Right lobe of liver (tissue), 4 donors: ENCODE measurements around the gene POC1A.
A peak's percentile ranks its signal among the peaks of the same experiment; 100 is the strongest.

ENCODE experiments used
- CTCF ChIP-seq, 4 donors: fragments of 200-600 bp in 3 of 4; fragments of 450-650 bp in 1 of 4; IDR thresholded peaks; one replicate each; pipeline versions ENCODE4 v1.5.1 to v1.8.0; 2016 to 2022; ENCODE audit warnings: antibody characterized with exemption in 4 of 4, mild to moderate bottlenecking in 2 of 4
- POLR2A ChIP-seq: fragments of 450-650 bp; IDR thresholded peaks from one replicate; pipeline ENCODE4 v1.6.1; 2017; ENCODE audit warnings: antibody characterized with exemption, mild to moderate bottlenecking
- donor health status: DM: no; HTN: no; CAD: no.
- donor health status: DM: no; HTN: no; CAD: no.
- donor health status: DM: no; HTN: yes; CAD: no.

DNA sequence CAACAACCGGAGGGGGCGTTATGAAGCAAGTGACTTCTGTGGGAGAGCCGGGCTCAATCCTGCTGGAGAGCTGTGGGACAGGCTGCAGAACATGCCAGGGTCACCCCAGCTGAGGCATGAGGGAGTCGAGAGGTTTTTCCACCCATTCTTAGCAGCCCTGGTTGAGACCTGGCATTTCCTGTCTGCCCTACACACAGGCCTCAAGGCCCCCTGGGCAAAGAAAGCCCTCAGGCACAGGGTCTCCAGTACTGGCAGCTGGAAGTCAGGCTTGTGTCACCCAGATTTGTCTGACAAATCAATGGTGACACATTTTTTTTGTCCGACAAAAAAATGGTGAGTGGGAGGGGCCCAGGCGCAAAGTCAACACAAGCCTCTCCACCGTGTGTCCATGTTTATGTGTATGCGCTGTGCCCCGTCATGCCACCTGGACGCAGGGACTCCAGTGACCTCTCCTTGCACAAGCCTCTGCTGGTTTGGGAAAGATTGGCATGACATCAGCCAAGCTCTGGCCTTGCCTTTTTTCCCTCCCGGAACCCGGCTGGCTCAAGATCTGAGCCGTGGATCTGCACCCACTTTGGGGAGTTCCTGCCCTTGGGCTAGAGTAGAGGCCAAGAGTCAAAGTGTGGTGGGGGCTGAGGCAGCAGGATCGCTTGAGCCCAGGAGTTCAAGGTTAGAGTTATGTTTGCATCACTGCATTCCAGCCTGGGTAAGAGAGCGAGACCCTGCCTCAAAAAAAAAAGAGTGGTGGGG, 22.9 kb upstream of the POC1A start:
- TF ChIP-seq CTCF (IDR thresholded peaks at IDR 0.05) (peak in 2 of 4 donors; percentile 17 to 20), POLR2A (peak; percentile 42)
